ENCODE measurements around the gene VPS8. TPM values are rescaled to one million over a fixed set of nuclear protein-coding genes. Genes with fewer than 3 reads are reported as not detected.

VPS8 gene
- total RNA-seq, 1 experiment from 2014 or later: 37.6 TPM

GRCh38 chr3:184946917-184947316, 135.0 kb downstream of the VPS8 start:
- Histone ChIP-seq H2AFZ (ENCODE audit: low read depth, low read length, poor library complexity, severe bottlenecking) (no peak overlapping the region), H3K4me1 (ENCODE audit: control insufficient read depth in 1 of 2, insufficient read depth in 2 of 2, low read length in 2 of 2) (no peaks in the 10 kb centered on the region), H3K9me2 (ENCODE audit: insufficient read depth) (no peaks in the 10 kb centered on the region), H3K27me3 (ENCODE audit: insufficient read depth, low read length) (no peaks in the 10 kb centered on the region), H3K4me2 (ENCODE audit: low read length) (no peak overlapping the region), H3K9me3 (ENCODE audit: control insufficient read depth in 1 of 2, insufficient read depth in 1 of 2, low read depth in 1 of 2, low read length in 2 of 2) (no peaks in the 10 kb centered on the region), H4K20me1 (ENCODE audit: insufficient read depth) (no peaks in the 10 kb centered on the region), H3K79me2 (ENCODE audit: insufficient read depth, low read length) (no peaks in the 10 kb centered on the region), H3K27ac (ENCODE audit: low read depth, low read length) (no peak overlapping the region), H3K9ac (ENCODE audit: low read length) (no peak overlapping the region), H3K4me3 (replicated peaks in 1 of 2; ENCODE audit: low read depth in 1 of 2, low read length in 2 of 2) (no peak overlapping the region), H3K36me3 (ENCODE audit: control insufficient read depth in 1 of 2, insufficient read depth in 2 of 2, low read length in 2 of 2) (no peaks in the 10 kb centered on the region)
- no peak for TF ChIP-seq CEBPB (IDR thresholded peaks at IDR 0.05; ENCODE audit: low read depth)
- CTCF ChIA-PET: no interaction called here
- no TSS peak for BruUV-seq (replicated peaks)
- POLR2A ChIA-PET: no interaction called here
- RAD21 ChIA-PET (ENCODE audit: low non-redundant PET in 1 of 2, low total read pairs in 2 of 2, uncharacterized antibody in 2 of 2, unreplicated experiment in 2 of 2): no interaction called here
- ATAC-seq (no peak), DNase-seq (ENCODE audit: low read depth, low spot score) (no peak)
- intact Hi-C loops (cut with micrococcal nuclease): no loop called here

GRCh38 chr3:184949251-184949965, 137.4 kb downstream of the VPS8 start:
- Histone ChIP-seq H3K27ac (ENCODE audit: low read depth, low read length) (no peak overlapping the region), H3K36me3 (ENCODE audit: control insufficient read depth in 1 of 2, insufficient read depth in 2 of 2, low read length in 2 of 2) (no peaks in the 10 kb centered on the region), H3K27me3 (ENCODE audit: insufficient read depth, low read length) (no peaks in the 10 kb centered on the region), H3K9me3 (ENCODE audit: control insufficient read depth in 1 of 2, insufficient read depth in 1 of 2, low read depth in 1 of 2, low read length in 2 of 2) (no peaks in the 10 kb centered on the region), H3K4me1 (ENCODE audit: control insufficient read depth in 1 of 2, insufficient read depth in 2 of 2, low read length in 2 of 2) (no peaks in the 10 kb centered on the region), H3K79me2 (ENCODE audit: insufficient read depth, low read length) (no peaks in the 10 kb centered on the region), H3K4me3 (replicated peaks in 1 of 2; ENCODE audit: low read depth in 1 of 2, low read length in 2 of 2) (no peak overlapping the region), H3K9ac (ENCODE audit: low read length) (no peak overlapping the region), H3K4me2 (ENCODE audit: low read length) (no peak overlapping the region), H2AFZ (ENCODE audit: low read depth, low read length, poor library complexity, severe bottlenecking) (no peak overlapping the region), H4K20me1 (ENCODE audit: insufficient read depth) (no peaks in the 10 kb centered on the region), H3K9me2 (ENCODE audit: insufficient read depth) (no peaks in the 10 kb centered on the region)
- no peak for ATAC-seq
- ChIA-PET POLR2A (no interaction called here), CTCF (no interaction called here), RAD21 (ENCODE audit: low non-redundant PET in 1 of 2, low total read pairs in 2 of 2, uncharacterized antibody in 2 of 2, unreplicated experiment in 2 of 2) (no interaction called here)
- no TSS peak for BruUV-seq (replicated peaks)
- no peak for DNase-seq (ENCODE audit: low read depth, low spot score)
- intact Hi-C loops (cut with micrococcal nuclease): no loop called here
- TF ChIP-seq TCF7L2 (IDR thresholded peaks at IDR 0.05; ENCODE audit: borderline replicate concordance, extremely low read depth, insufficient read depth, insufficient read length) (no peak), YY1 (IDR thresholded peaks at IDR 0.05; ENCODE audit: extremely low read depth, insufficient replicate concordance, low read depth, low read length) (no peak), SRF (IDR thresholded peaks at IDR 0.05; ENCODE audit: low read depth) (no peak), ZBTB33 (IDR thresholded peaks at IDR 0.05; ENCODE audit: extremely low read depth, insufficient replicate concordance, low read length) (no peak), CTCF (IDR thresholded peaks at IDR 0.05 in 2 of 3, conservative IDR thresholded peaks at IDR 0.05 in 1 of 3; ENCODE audit: borderline replicate concordance in 1 of 3, insufficient read depth in 1 of 3, low read depth in 2 of 3, low read length in 2 of 3) (no peak), MAX (IDR thresholded peaks at IDR 0.05) (no peak), ZFX (IDR thresholded peaks at IDR 0.05) (no peak), REST (IDR thresholded peaks at IDR 0.05; ENCODE audit: low read depth) (no peak), ATF3 (IDR thresholded peaks at IDR 0.05) (no peak), RAD21 (IDR thresholded peaks at IDR 0.05; ENCODE audit: low read depth) (no peak)

All from HCT116 (cell line).